Measurements from ENCODE around the gene UBR3. TPM values are rescaled to one million over a fixed set of nuclear protein-coding genes. Genes with fewer than 3 reads are reported as not detected.

The UBR3 gene, protein sequence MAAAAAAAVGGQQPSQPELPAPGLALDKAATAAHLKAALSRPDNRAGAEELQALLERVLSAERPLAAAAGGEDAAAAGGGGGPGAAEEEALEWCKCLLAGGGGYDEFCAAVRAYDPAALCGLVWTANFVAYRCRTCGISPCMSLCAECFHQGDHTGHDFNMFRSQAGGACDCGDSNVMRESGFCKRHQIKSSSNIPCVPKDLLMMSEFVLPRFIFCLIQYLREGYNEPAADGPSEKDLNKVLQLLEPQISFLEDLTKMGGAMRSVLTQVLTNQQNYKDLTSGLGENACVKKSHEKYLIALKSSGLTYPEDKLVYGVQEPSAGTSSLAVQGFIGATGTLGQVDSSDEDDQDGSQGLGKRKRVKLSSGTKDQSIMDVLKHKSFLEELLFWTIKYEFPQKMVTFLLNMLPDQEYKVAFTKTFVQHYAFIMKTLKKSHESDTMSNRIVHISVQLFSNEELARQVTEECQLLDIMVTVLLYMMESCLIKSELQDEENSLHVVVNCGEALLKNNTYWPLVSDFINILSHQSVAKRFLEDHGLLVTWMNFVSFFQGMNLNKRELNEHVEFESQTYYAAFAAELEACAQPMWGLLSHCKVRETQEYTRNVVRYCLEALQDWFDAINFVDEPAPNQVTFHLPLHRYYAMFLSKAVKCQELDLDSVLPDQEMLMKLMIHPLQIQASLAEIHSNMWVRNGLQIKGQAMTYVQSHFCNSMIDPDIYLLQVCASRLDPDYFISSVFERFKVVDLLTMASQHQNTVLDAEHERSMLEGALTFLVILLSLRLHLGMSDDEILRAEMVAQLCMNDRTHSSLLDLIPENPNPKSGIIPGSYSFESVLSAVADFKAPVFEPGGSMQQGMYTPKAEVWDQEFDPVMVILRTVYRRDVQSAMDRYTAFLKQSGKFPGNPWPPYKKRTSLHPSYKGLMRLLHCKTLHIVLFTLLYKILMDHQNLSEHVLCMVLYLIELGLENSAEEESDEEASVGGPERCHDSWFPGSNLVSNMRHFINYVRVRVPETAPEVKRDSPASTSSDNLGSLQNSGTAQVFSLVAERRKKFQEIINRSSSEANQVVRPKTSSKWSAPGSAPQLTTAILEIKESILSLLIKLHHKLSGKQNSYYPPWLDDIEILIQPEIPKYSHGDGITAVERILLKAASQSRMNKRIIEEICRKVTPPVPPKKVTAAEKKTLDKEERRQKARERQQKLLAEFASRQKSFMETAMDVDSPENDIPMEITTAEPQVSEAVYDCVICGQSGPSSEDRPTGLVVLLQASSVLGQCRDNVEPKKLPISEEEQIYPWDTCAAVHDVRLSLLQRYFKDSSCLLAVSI (N-terminal part only)
- 29.5 and 30.2 TPM in 2 replicates for total RNA-seq
- long read RNA-seq, partial matches to known transcripts: 5 of 7 reads
- long read RNA-seq, other reads (novel, unspliced or antisense): 2 of 7 reads

GRCh38 chr2:169827272-169828140, at the start of gene UBR3:
UBR3 (plus strand) TSS chr2:169827454; CDS start chr2:169827508, 54 bp downstream.
- Mint-ChIP-seq H3K4me1 (peaks cover 45% of the 10 kb centered on the region), H3K9me3 (no peaks in the 10 kb centered on the region), H3K36me3 (ENCODE audit: low read depth) (peaks cover 3% of the 10 kb centered on the region), H3K27me3 (ENCODE audit: low read depth) (no peaks in the 10 kb centered on the region), H3K27ac (ENCODE audit: unreplicated experiment) (peak within 1 kb of the TSS; percentile 95), H3K4me3 (peak within 1 kb of the TSS; percentile 100)
- peak; percentile 91 for DNase-seq (ENCODE audit: low read depth, low spot score)
- peak; percentile 12 for TF ChIP-seq CTCF (conservative IDR thresholded peaks at IDR 0.05)

- Mint-ChIP-seq H3K4me1 (peaks cover 5% of the 10 kb centered on the region), H3K27me3 (ENCODE audit: low read depth) (no peaks in the 10 kb centered on the region), H3K36me3 (ENCODE audit: low read depth) (peaks cover 8% of the 10 kb centered on the region), H3K4me3 (no peak overlapping the region), H3K27ac (ENCODE audit: unreplicated experiment) (no peak overlapping the region), H3K9me3 (no peaks in the 10 kb centered on the region)
- no peak for TF ChIP-seq CTCF (conservative IDR thresholded peaks at IDR 0.05)
- DNase-seq (ENCODE audit: low read depth, low spot score): no peak
Observed at GRCh38 chr2:169778446-169778845, 48.8 kb upstream of the UBR3 start.

DNA sequence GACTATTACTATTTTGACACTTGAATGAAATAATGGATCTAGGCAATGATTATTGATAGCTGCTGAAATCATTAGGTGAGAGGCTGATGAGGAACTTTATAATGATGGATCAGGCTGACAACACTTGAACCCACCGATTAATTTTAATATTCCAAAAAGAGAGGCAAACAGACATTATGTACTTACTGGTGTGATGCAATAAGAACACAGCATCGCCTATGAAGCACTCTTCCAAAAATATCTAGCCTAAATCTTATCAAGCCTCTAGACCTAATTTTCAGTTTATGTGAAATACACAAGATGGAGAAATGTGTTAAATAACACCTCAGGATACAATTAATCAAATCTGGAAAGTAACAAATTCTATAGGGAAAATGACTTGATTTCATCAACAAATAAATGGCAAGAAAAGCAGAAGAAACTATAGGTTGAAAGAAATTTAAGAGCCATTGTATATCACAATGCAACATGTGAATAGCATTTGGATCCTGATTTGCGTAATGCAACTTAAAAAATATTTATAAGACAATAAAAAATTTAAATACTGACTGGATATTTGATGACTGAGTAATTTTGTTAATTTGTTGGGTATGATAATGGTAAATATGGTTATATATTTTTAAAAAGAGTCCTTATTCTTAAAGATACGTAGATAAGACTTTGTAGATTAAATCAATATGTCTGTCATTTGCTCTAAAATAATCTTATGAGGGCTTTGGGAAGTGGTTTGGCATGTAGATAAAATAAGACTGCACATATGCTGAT, 45.8 kb upstream of the UBR3 start:
- Mint-ChIP-seq H3K27me3 (ENCODE audit: low read depth) (no peaks in the 10 kb centered on the region), H3K9me3 (no peaks in the 10 kb centered on the region), H3K4me1 (peaks cover 5% of the 10 kb centered on the region), H3K27ac (ENCODE audit: unreplicated experiment) (no peak overlapping the region), H3K4me3 (no peak overlapping the region), H3K36me3 (ENCODE audit: low read depth) (peaks cover 8% of the 10 kb centered on the region)
- no peak for DNase-seq (ENCODE audit: low read depth, low spot score)
- TF ChIP-seq CTCF (conservative IDR thresholded peaks at IDR 0.05): no peak

DNA sequence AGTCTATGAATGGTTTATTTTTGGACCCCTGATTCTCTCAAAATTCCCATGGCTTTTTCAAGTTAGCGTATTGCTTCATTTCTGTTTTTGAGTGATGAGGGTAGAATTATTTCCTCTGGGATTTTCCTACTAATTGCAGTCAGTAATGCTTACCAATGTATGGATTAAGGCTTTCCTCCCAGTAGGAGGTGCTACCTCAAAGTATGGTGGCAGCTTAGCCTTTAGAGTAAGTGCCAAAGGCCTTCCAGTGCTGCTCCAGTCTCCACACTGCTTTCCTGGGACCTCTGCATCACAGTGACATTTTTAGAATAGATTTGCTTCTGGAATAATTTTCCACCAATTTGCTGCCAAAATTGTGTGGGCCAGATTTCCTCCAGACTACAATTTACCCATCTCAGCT, 44.7 kb upstream of the UBR3 start:
- peaks cover 8% of the 10 kb centered on the region for H3K36me3 Mint-ChIP-seq (ENCODE audit: low read depth)
- H3K9me3 Mint-ChIP-seq: no peaks in the 10 kb centered on the region
- no peak for TF ChIP-seq CTCF (conservative IDR thresholded peaks at IDR 0.05)
- H3K27me3 Mint-ChIP-seq (ENCODE audit: low read depth): no peaks in the 10 kb centered on the region
- no peak overlapping the region for H3K4me3 Mint-ChIP-seq
- H3K4me1 Mint-ChIP-seq: peaks cover 5% of the 10 kb centered on the region
- DNase-seq (ENCODE audit: low read depth, low spot score): no peak
- H3K27ac Mint-ChIP-seq (ENCODE audit: unreplicated experiment): no peak overlapping the region
